A673 (cell line): ENCODE results near the gene SEMA5A. TPM values are rescaled to one million over a fixed set of nuclear protein-coding genes. Genes with fewer than 3 reads are reported as not detected.

Source experiments
- BruUV-seq: library from RNA; stranded (reverse); fragments of 400-500 nt; replicated peaks from 2 replicates; lab custom pipeline; 2021; lab: Mats Ljungman, UMichigan
- CTCF ChIA-PET: fragments of 300-600 bp; sonication (Branson Sonifier 250); formaldehyde crosslinking; loops from one replicate; lab custom pipeline; 2022; ENCODE audit warnings: antibody characterized with exemption; lab: Charles Lee
- POLR2A ChIA-PET: fragments of 300-600 bp; sonication (Branson Sonifier 250); formaldehyde crosslinking; loops from one replicate; lab custom pipeline; 2022; ENCODE audit warnings: antibody characterized with exemption; ENCODE audit not compliant: low non-redundant PET; lab: Charles Lee
- DNase-seq: peaks from one replicate; pipeline ENCODE4 v3.0.0-alpha.2; 2015; ENCODE audit warnings: low spot score
- H3K27ac ChIP-seq: fragments of 200-600 bp; sonication (generic); 2 replicates; pipeline ENCODE4 v1.5.1; 2016; ENCODE audit warnings: mixed run types, low read depth, mild to moderate bottlenecking, mixed read lengths, antibody characterized with exemption, low read length; ENCODE audit not compliant: poor library complexity, severe bottlenecking
- H3K27me3 ChIP-seq: fragments of 200-600 bp; sonication (generic); replicated peaks from 2 replicates; pipeline ENCODE4 v1.6.1; 2017; ENCODE audit warnings: mixed run types, low read depth, mild to moderate bottlenecking, mixed read lengths, antibody characterized with exemption, low read length; ENCODE audit not compliant: insufficient read depth, poor library complexity
- H3K36me3 ChIP-seq: fragments of 200-600 bp; sonication (generic); 2 replicates; pipeline ENCODE4 v1.6.1; 2016; ENCODE audit warnings: mixed run types, mild to moderate bottlenecking, mixed read lengths, antibody characterized with exemption, low read length; ENCODE audit not compliant: insufficient read depth, poor library complexity, severe bottlenecking
- H3K4me1 ChIP-seq: fragments of 200-600 bp; sonication (generic); 2 replicates; pipeline ENCODE4 v1.6.1; 2017; ENCODE audit warnings: mixed run types, mild to moderate bottlenecking, mixed read lengths, antibody characterized with exemption, low read length; ENCODE audit not compliant: insufficient read depth, poor library complexity, severe bottlenecking
- H3K4me3 ChIP-seq: fragments of 200-600 bp; sonication (generic); 2 replicates; pipeline ENCODE4 v1.5.1; 2016; ENCODE audit warnings: low read depth, mixed run types, mild to moderate bottlenecking, mixed read lengths, low read length; ENCODE audit not compliant: poor library complexity, severe bottlenecking
- H3K9me3 ChIP-seq: fragments of 200-600 bp; sonication (generic); 2 replicates; pipeline ENCODE4 v1.6.1; 2016; ENCODE audit warnings: mixed run types, low read depth, mild to moderate bottlenecking, mixed read lengths, antibody characterized with exemption, low read length; ENCODE audit not compliant: poor library complexity, severe bottlenecking
- CTCF ChIP-seq: fragments of 300-800, 200-600 bp; sonication (generic); conservative IDR thresholded peaks from 2 replicates; pipeline ENCODE4 v1.5.1; 2017; ENCODE audit warnings: low read depth, mild to moderate bottlenecking, antibody characterized with exemption, low read length, moderate library complexity, mixed read lengths
- EZH2 ChIP-seq: fragments of 200-600 bp; sonication (generic); IDR thresholded peaks from 2 replicates; pipeline ENCODE4 v1.6.1; 2017; ENCODE audit warnings: borderline replicate concordance, low read depth, mild to moderate bottlenecking, mixed read lengths, antibody characterized with exemption, low read length; ENCODE audit not compliant: poor library complexity, severe bottlenecking
- intact Hi-C: fragments of 100-400 bp; cut with micrococcal nuclease; formaldehyde crosslinking; loops from one replicate; pipeline ENCODE4 v1.10.0; 2022; ENCODE audit not compliant: unreplicated experiment
- total RNA-seq: library from RNA; stranded (reverse); gene quantifications from 2 replicates; pipeline ENCODE4 v1.2.3, GENCODE V29; 2021

Gene SEMA5A
- total RNA-seq, 1 experiment from 2014 or later, result 0.17 TPM

DNA sequence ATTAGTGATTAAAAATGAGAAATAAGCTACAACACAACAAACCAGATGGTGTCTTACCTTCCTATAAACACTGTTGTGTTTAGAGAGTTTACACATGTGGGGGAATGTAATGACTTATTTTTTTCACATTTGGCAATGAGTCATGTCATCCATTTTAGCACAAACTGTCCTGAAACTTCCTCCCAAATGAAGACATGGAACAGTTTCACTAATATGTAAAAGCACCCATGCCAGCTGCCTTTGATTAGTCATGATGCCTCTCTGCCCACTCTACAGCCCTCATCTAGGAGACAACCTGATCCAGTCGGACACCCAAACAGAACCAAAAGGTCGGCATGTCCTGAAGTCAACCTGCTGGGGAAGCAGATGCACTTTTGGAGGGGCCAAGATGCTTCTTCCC, 98.2 kb downstream of the SEMA5A start:
- no peak for TF ChIP-seq CTCF
- no peak for TF ChIP-seq EZH2
- no peak for DNase-seq
- POLR2A ChIA-PET, result no interaction called here
- no peaks in the 10 kb centered on the region for H3K27me3 ChIP-seq
- intact Hi-C loops, result no loop called here
- H3K9me3 ChIP-seq, result peaks cover 8% of the 10 kb centered on the region
- no TSS peak for BruUV-seq
- H3K27ac ChIP-seq, result no peak overlapping the region
- H3K4me3 ChIP-seq, result no peak overlapping the region
- no peaks in the 10 kb centered on the region for H3K36me3 ChIP-seq
- H3K4me1 ChIP-seq, result no peaks in the 10 kb centered on the region
- CTCF ChIA-PET, result no interaction called here

- H3K27me3 ChIP-seq, result no peaks in the 10 kb centered on the region
- no peak for TF ChIP-seq EZH2
- no peak for TF ChIP-seq CTCF
- no peak overlapping the region for H3K4me3 ChIP-seq
- H3K27ac ChIP-seq, result no peak overlapping the region
- ChIA-PET POLR2A (no interaction called here), CTCF (no interaction called here)
- intact Hi-C loops, result no loop called here
- DNase-seq, result no peak
- BruUV-seq, result no TSS peak
- no peaks in the 10 kb centered on the region for H3K36me3 ChIP-seq
- H3K4me1 ChIP-seq, result no peaks in the 10 kb centered on the region
- peaks cover 8% of the 10 kb centered on the region for H3K9me3 ChIP-seq
These were observed 100.0 kb downstream of the SEMA5A start for GRCh38 chr5:9445826-9446388.

DNA sequence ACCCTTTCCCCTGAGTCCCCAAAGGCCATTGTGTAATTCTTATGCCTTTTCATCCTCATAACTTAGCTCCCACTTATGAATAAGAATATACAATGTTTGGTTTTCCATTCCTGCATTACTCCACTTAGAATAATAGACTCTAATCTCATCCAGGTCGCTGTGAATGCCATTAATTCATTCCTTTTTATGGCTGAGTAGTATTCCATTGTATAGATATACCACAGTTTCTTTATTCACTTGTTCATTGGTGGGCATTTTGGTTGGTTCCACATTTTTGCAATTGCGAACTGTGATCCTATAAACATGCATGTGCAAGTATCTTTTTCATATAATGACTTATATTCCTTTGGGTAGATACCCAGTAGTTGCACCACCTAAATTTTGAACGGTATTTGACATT, 101.5 kb downstream of the SEMA5A start:
- POLR2A ChIA-PET, result no interaction called here
- Histone ChIP-seq H3K4me1 (no peaks in the 10 kb centered on the region), H3K9me3 (peaks cover 8% of the 10 kb centered on the region), H3K4me3 (no peak overlapping the region), H3K27me3 (no peaks in the 10 kb centered on the region), H3K36me3 (no peaks in the 10 kb centered on the region), H3K27ac (no peak overlapping the region)
- TF ChIP-seq CTCF, result no peak
- DNase-seq, result no peak
- BruUV-seq, result no TSS peak
- intact Hi-C loops, result no loop called here
- CTCF ChIA-PET, result no interaction called here
